Gastrocnemius medialis (tissue), 4 donors: ENCODE data around the gene CACNA1B. TPM values are rescaled to one million over a fixed set of nuclear protein-coding genes. Genes with fewer than 3 reads are reported as not detected.

ENCODE experiments used
- ATAC-seq, 2 donors: fragments of 150-250 bp; one replicate each; pipeline ENCODE4 v1.9.1; 2016
- DNase-seq, 2 donors: peaks; one replicate each; pipeline ENCODE4 v3.0.0-alpha.2; 2019
- H3K27ac ChIP-seq, 4 donors: fragments of 200-600 bp; sonication (generic); 1 replicate in 1 of 4; 2 replicates in 3 of 4; pipeline ENCODE4 v1.5.1; 2016 to 2018; ENCODE audit warnings: mild to moderate bottlenecking in 2 of 4, moderate library complexity in 1 of 4
- H3K27me3 ChIP-seq, 3 donors: fragments of 200-600 bp; sonication (generic) in 2 of 3; 1 replicate in 1 of 3; 2 replicates in 2 of 3; pipeline versions ENCODE4 v1.5.1 to v1.6.0; 2016 to 2019; ENCODE audit warnings: mild to moderate bottlenecking in 1 of 3, moderate library complexity in 1 of 3
- H3K36me3 ChIP-seq, 2 donors: fragments of 200-600 bp; sonication (generic) in 1 of 2; one replicate each; pipeline ENCODE4 v1.5.1; 2017 to 2018
- H3K4me1 ChIP-seq, 2 donors: fragments of 200-600 bp; sonication (generic) in 1 of 2; one replicate each; pipeline ENCODE4 v1.5.1; 2016 to 2017; ENCODE audit warnings: mild to moderate bottlenecking in 2 of 2
- H3K4me3 ChIP-seq, 4 donors: fragments of 200-600 bp; sonication (generic) in 3 of 4; 1 replicate in 1 of 4; 2 replicates in 3 of 4; pipeline ENCODE4 v1.5.1; 2016 to 2019; ENCODE audit warnings: mild to moderate bottlenecking in 2 of 4
- H3K9me3 ChIP-seq, 3 donors: fragments of 200-600 bp; sonication (generic) in 2 of 3; 1 replicate in 1 of 3; 2 replicates in 2 of 3; pipeline ENCODE4 v1.5.1; 2016 to 2019
- CTCF ChIP-seq, 5 experiments: fragments of 450-650 bp in 3 of 5; fragments of 200-600 bp in 2 of 5; sonication (generic) in 2 of 5; IDR thresholded peaks in 4 of 5; conservative IDR thresholded peaks in 1 of 5; 1 replicate in 4 of 5; 2 replicates in 1 of 5; pipeline ENCODE4 v1.5.1; 2016 to 2019; ENCODE audit warnings: antibody characterized with exemption in 5 of 5, mild to moderate bottlenecking in 3 of 5, moderate library complexity in 3 of 5
- POLR2A ChIP-seq, 2 donors: fragments of 450-650 bp; IDR thresholded peaks; one replicate each; pipeline ENCODE4 v1.6.1; 2017; ENCODE audit warnings: antibody characterized with exemption in 2 of 2, mild to moderate bottlenecking in 2 of 2, moderate library complexity in 2 of 2
- in situ Hi-C, 4 donors: fragments of 200-750 bp; cut with MboI; loops; one replicate each; pipeline versions ENCODE4 v1.15.0 to v1.8.0; 2017; ENCODE audit warnings: low sequenced_read_pairs in 4 of 4
- intact Hi-C: fragments of 100-400 bp; cut with DNase I; formaldehyde crosslinking; loops from one replicate; pipeline ENCODE4 v1.15.1; 2023; ENCODE audit warnings: low total_unique reads
- total RNA-seq, 4 donors: library from RNA; depleted of rRNA; stranded (reverse); fragments of >200 nt; gene quantifications; one replicate each; pipeline versions ENCODE4 v1.1.0 to v1.2.3, GENCODE V29; 2016

Gene CACNA1B
- total RNA-seq, 4 donors from 2014 or later, result 0.07 TPM; not detected in 3

GRCh38 chr9:137836151-137836830, 41.3 kb upstream of the CACNA1B start:
- in situ Hi-C loops, result no loop called here
- peaks cover 0 to 35% of the 10 kb centered on the region in 2 donors for H3K36me3 ChIP-seq
- H3K9me3 ChIP-seq, result no peaks in the 10 kb centered on the region
- H3K4me3 ChIP-seq, result no peak overlapping the region
- no peak overlapping the region for H3K27ac ChIP-seq
- intact Hi-C loops, result no loop called here
- no peak for ATAC-seq
- no peaks in the 10 kb centered on the region for H3K4me1 ChIP-seq
- DNase-seq, result no peak
- H3K27me3 ChIP-seq, result no peaks in the 10 kb centered on the region
- no peak for TF ChIP-seq CTCF (IDR thresholded peaks at IDR 0.05 in 4 of 5, conservative IDR thresholded peaks at IDR 0.05 in 1 of 5)
- TF ChIP-seq POLR2A (IDR thresholded peaks at IDR 0.05), result no peak

- H3K36me3 ChIP-seq, result peaks cover 0 to 35% of the 10 kb centered on the region in 2 donors
Observed at GRCh38 chr9:137836831-137837241, 40.7 kb upstream of the CACNA1B start.

GRCh38 chr9:137837345-137838278, 40.0 kb upstream of the CACNA1B start:
- DNase-seq (no peak), ATAC-seq (no peak)
- Histone ChIP-seq H3K4me1 (no peaks in the 10 kb centered on the region), H3K27ac (no peak overlapping the region), H3K9me3 (no peaks in the 10 kb centered on the region), H3K27me3 (no peaks in the 10 kb centered on the region), H3K36me3 (peaks cover 0 to 35% of the 10 kb centered on the region in 2 donors), H3K4me3 (no peak overlapping the region)
- intact Hi-C loops (no loop called here), in situ Hi-C loops (no loop called here)
- TF ChIP-seq POLR2A (IDR thresholded peaks at IDR 0.05) (no peak), CTCF (IDR thresholded peaks at IDR 0.05 in 4 of 5, conservative IDR thresholded peaks at IDR 0.05 in 1 of 5) (no peak)

More at GRCh38 chr9:137836831-137837241, 40.7 kb upstream of the CACNA1B start:
- Histone ChIP-seq H3K9me3 (no peaks in the 10 kb centered on the region), H3K4me1 (no peaks in the 10 kb centered on the region), H3K27ac (no peak overlapping the region), H3K4me3 (no peak overlapping the region), H3K27me3 (no peaks in the 10 kb centered on the region)
- no peak for ATAC-seq
- no peak for TF ChIP-seq POLR2A (IDR thresholded peaks at IDR 0.05)
- no peak for TF ChIP-seq CTCF (IDR thresholded peaks at IDR 0.05 in 4 of 5, conservative IDR thresholded peaks at IDR 0.05 in 1 of 5)
- intact Hi-C loops (no loop called here), in situ Hi-C loops (no loop called here)
- no peak for DNase-seq

- DNase-seq, result no peak
- Histone ChIP-seq H3K27ac (no peak overlapping the region), H3K4me1 (no peaks in the 10 kb centered on the region), H3K27me3 (no peaks in the 10 kb centered on the region), H3K4me3 (no peak overlapping the region), H3K9me3 (no peaks in the 10 kb centered on the region), H3K36me3 (peaks cover 0 to 30% of the 10 kb centered on the region in 2 donors)
- intact Hi-C loops, result no loop called here
- in situ Hi-C loops, result no loop called here
- TF ChIP-seq CTCF (IDR thresholded peaks at IDR 0.05 in 4 of 5, conservative IDR thresholded peaks at IDR 0.05 in 1 of 5) (no peak), POLR2A (IDR thresholded peaks at IDR 0.05) (no peak)
- no peak for ATAC-seq
Observed at GRCh38 chr9:137838576-137838975, 39.0 kb upstream of the CACNA1B start.
